ENCODE data around the gene EID3. TPM values are rescaled to one million over a fixed set of nuclear protein-coding genes. Genes with fewer than 3 reads are reported as not detected.

The EID3 gene
- total and polyA plus RNA-seq, 2 of the 8 experiments (the other 6 are each of a cell fraction or from before 2014, with no cell fraction given) = 1.2 to 2.8 TPM

DNA sequence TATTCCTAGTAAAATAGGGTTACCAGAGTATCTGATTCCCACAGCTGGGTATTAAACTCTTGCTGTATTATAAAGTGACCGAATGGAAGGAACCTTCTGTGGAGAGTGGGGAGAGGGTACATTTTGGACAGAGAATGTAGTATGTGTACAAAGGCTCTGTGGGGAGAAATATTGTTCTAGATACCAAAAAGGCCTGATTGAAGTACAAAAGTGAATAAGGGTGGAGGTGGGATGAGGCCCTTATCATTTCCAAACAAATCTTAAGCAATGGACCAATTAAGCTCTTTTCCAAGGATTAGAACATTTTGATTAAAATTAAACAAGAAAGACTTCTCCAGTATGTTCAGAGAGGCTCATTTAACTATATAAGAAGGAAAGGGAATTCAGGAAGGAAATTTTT, 20.4 kb downstream of the EID3 start:
- Histone ChIP-seq H3K56ac (replicated peaks; ENCODE audit: insufficient read length, low read depth, low read length) (no peak overlapping the region), H3K36me3 (ENCODE audit: control insufficient read depth in 2 of 4, insufficient read depth in 4 of 4, low read length in 3 of 4) (peaks cover 31 to 85% (median 63%) of the 10 kb centered on the region in 4 experiments), H4K91ac (replicated peaks; ENCODE audit: insufficient read length, low read length) (no peak overlapping the region), H2AFZ (ENCODE audit: low read length) (no peak overlapping the region), H3K9ac (replicated peaks in 1 of 4; ENCODE audit: extremely low read depth in 1 of 4, low read depth in 3 of 4, low read length in 3 of 4) (no peak overlapping the region), H3K14ac (ENCODE audit: insufficient read length) (no peak overlapping the region), H2BK15ac (ENCODE audit: low read length) (no peak overlapping the region), H2BK5ac (ENCODE audit: low read depth, low read length) (no peak overlapping the region), H2BK120ac (replicated peaks; ENCODE audit: low read depth, low read length) (no peak overlapping the region), H2AK5ac (ENCODE audit: low read depth, low read length) (no peak overlapping the region), H3K4me1 (replicated peaks in 1 of 4; ENCODE audit: control insufficient read depth in 3 of 4, insufficient read depth in 4 of 4, low read length in 3 of 4) (no peaks in the 10 kb centered on the region), H2BK12ac (ENCODE audit: low read depth, low read length) (no peak overlapping the region), H3K23ac (ENCODE audit: insufficient read length) (no peak overlapping the region), H3K27me3 (replicated peaks in 1 of 4; ENCODE audit: control insufficient read depth in 3 of 4, extremely low read depth in 1 of 4, insufficient read depth in 3 of 4, low read length in 3 of 4) (no peaks in the 10 kb centered on the region), H3K4ac (replicated peaks; ENCODE audit: insufficient read length, low read depth, low read length) (no peak overlapping the region), H3K23me2 (ENCODE audit: low read depth, low read length) (no peaks in the 10 kb centered on the region), H3K79me2 (ENCODE audit: control insufficient read depth in 1 of 2, insufficient read depth in 2 of 2, low read length in 2 of 2) (no peaks in the 10 kb centered on the region), H4K8ac (ENCODE audit: extremely low read depth, insufficient read depth, low read length) (no peak overlapping the region), H4K5ac (ENCODE audit: insufficient read length, low read depth, low read length) (no peak overlapping the region), H3K18ac (ENCODE audit: extremely low read depth, low read length) (no peak overlapping the region), H3K4me2 (ENCODE audit: insufficient read depth in 1 of 2, low read depth in 2 of 2, low read length in 2 of 2) (no peak overlapping the region), H3K79me1 (ENCODE audit: low read depth, low read length) (no peaks in the 10 kb centered on the region), H2BK20ac (ENCODE audit: low read length) (no peak overlapping the region), H3K9me3 (ENCODE audit: insufficient read depth in 2 of 2, low read depth in 1 of 2, low read length in 1 of 2) (no peaks in the 10 kb centered on the region), H3K4me3 (ENCODE audit: extremely low read depth in 1 of 4, insufficient read depth in 2 of 4, low read depth in 3 of 4, low read length in 4 of 4) (no peak overlapping the region), H3K27ac (ENCODE audit: low read depth, low read length) (no peak overlapping the region), H4K20me1 (replicated peaks in 1 of 2; ENCODE audit: control insufficient read depth in 1 of 2, insufficient read depth in 2 of 2, low read length in 2 of 2) (no peaks in the 10 kb centered on the region)
- ChIA-PET POLR2A (ENCODE audit: partially characterized antibody) (no interaction called here), CTCF (ENCODE audit: partially characterized antibody) (interaction anchor here (0.6 kb wide), 1 partner anchor 120 kb away, joined by 3 read pairs; no protein-coding TSS in a partner anchor)
- FAIRE-seq (no peak), DNase-seq (ENCODE audit: low read depth in 1 of 2, low spot score in 2 of 2) (no peak)
- WGBS, 2 experiments (ENCODE audit: extremely low coverage in 1 of 2, insufficient coverage in 1 of 2, insufficient read length in 1 of 2, insufficient replicate concordance in 2 of 2, low coverage in 1 of 2, low lambda C conversion rate in 2 of 2, missing lambda C conversion rate in 1 of 2) = 100% methylated on average over 1 of the region's 1 CpG; no CpG with 5 or more reads in 1 of the 2 experiments
- TF ChIP-seq KDM1A (IDR thresholded peaks at IDR 0.05; ENCODE audit: borderline replicate concordance, low read length) = no peak
- TF ChIP-seq MAFK (IDR thresholded peaks at IDR 0.05; ENCODE audit: low read depth, low read length) = no peak
- no peak for TF ChIP-seq CEBPB (IDR thresholded peaks at IDR 0.05; ENCODE audit: low read depth, low read length)
- no peak for TF ChIP-seq EGR1 (IDR thresholded peaks at IDR 0.05; ENCODE audit: borderline replicate concordance, low read depth, low read length)
- no peak for TF ChIP-seq RAD21 (IDR thresholded peaks at IDR 0.05 in 1 of 2, conservative IDR thresholded peaks at IDR 0.05 in 1 of 2; ENCODE audit: low read depth in 2 of 2, low read length in 2 of 2)
- no peak for TF ChIP-seq ASH2L (IDR thresholded peaks at IDR 0.05; ENCODE audit: low read length)
- TF ChIP-seq, protein P1, sequence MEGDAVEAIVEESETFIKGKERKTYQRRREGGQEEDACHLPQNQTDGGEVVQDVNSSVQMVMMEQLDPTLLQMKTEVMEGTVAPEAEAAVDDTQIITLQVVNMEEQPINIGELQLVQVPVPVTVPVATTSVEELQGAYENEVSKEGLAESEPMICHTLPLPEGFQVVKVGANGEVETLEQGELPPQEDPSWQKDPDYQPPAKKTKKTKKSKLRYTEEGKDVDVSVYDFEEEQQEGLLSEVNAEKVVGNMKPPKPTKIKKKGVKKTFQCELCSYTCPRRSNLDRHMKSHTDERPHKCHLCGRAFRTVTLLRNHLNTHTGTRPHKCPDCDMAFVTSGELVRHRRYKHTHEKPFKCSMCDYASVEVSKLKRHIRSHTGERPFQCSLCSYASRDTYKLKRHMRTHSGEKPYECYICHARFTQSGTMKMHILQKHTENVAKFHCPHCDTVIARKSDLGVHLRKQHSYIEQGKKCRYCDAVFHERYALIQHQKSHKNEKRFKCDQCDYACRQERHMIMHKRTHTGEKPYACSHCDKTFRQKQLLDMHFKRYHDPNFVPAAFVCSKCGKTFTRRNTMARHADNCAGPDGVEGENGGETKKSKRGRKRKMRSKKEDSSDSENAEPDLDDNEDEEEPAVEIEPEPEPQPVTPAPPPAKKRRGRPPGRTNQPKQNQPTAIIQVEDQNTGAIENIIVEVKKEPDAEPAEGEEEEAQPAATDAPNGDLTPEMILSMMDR (IDR thresholded peaks at IDR 0.05; ENCODE audit: control extremely low read depth in 1 of 3, insufficient read depth in 1 of 3, low read depth in 1 of 3, low read length in 3 of 3) = no peak
- TF ChIP-seq, protein P2, sequence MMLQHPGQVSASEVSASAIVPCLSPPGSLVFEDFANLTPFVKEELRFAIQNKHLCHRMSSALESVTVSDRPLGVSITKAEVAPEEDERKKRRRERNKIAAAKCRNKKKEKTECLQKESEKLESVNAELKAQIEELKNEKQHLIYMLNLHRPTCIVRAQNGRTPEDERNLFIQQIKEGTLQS (IDR thresholded peaks at IDR 0.05; ENCODE audit: insufficient read depth, low read depth, low read length) = no peak
- no peak for TF ChIP-seq BRCA1 (IDR thresholded peaks at IDR 0.05; ENCODE audit: low read depth, low read length)
- no peak for TF ChIP-seq TCF12 (IDR thresholded peaks at IDR 0.05; ENCODE audit: low read depth, low read length)
- no peak for TF ChIP-seq JUN (IDR thresholded peaks at IDR 0.05; ENCODE audit: low read depth, low read length)
